Activated effector memory CD4-positive, alpha-beta T cell treated with Interleukin-2 at 50 U/mL for 16 hours (primary cell): Measurements from ENCODE around the gene CHAMP1.
"Not testable (repeated sequence)": the region's sequence is repeated elsewhere in the genome, so short reads cannot be mapped to it uniquely, and the experiment has no call there.

Experiments
- DNase-seq: peaks from one replicate; pipeline ENCODE4 v3.0.0-alpha.2; 2020

Gene CHAMP1

GRCh38 chr13:114338959-114339358 lies 24.7 kb downstream of the CHAMP1 start:
- DNase-seq: no peak

- peak; percentile 20 for DNase-seq
Observed at GRCh38 chr13:114339857-114340534, 25.7 kb downstream of the CHAMP1 start.

- no peak for DNase-seq
Observed at GRCh38 chr13:114341003-114341777, 26.9 kb downstream of the CHAMP1 start.

GRCh38 chr13:114347256-114347655 lies 33.0 kb downstream of the CHAMP1 start:
- not testable (repeated sequence) for DNase-seq

GRCh38 chr13:114352763-114353162 lies 38.5 kb downstream of the CHAMP1 start:
- DNase-seq: not testable (repeated sequence)

- DNase-seq: not testable (repeated sequence)
Observed at GRCh38 chr13:114353382-114353781, 39.1 kb downstream of the CHAMP1 start.
